ENCODE data around the gene CDK5R1. TPM values are rescaled to one million over a fixed set of nuclear protein-coding genes. Genes with fewer than 3 reads are reported as not detected.

The CDK5R1 gene
- total RNA-seq, 1 donor from 2014 or later = 6.1 TPM

DNA sequence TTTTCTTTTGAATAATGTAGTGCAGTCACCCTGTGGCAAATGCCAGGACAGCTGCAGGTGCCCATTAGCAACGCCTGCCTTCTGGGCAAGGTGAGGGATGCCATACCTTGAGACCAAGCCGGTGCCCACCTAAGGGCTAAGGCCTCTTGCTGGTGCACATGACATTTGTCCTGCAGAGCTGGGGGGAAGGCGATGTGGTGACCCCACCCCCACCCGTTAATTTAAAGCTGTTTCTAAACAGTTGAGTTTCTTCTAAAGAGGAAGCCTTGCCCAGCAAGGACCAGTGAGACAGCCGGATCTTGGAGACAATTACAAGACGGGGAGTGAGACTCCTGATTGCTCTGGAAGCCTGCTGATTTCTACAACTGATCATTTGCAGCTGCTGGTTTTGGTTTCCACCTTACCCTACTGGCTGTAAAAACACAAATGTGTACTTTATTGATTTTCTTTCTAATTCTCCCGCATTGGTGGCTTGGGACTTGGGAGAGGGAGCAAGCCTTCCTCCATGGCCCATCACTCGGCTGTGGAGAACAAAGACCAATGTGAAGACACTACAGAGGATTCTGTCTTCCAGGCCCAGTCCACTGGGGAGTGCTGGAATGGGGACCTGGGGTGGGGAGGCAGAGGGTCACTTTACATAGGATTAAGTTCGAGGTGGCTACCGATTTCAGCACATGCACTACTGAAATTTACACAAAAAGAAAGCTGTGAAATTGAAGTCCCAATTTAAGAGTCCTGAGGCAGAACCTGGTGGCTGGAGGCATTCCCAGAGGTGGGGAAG, 2.7 kb downstream of the CDK5R1 start:
- peaks cover 25% of the 10 kb centered on the region for H3K4me1 Mint-ChIP-seq (ENCODE audit: low read depth)

DNA sequence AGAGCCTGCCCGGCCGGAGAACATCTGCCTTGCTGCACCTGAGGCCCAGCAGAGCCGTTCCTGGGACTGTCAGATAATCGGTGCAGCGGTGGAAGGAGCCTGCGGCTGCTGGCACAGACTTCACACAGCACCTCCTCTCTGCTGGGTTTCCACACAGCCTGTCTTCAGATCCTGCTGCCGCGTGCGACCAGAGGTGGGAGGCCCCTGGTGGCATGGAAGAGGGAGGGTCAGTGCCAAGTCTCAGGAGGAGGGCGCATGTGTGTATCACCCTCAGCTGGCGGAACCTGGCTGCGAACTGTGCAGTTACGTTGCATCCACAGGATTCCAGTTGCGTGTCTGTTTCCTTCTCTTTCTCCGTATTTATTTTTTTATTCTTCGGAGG, 3.3 kb downstream of the CDK5R1 start:
- no peak overlapping the region for H3K27ac Mint-ChIP-seq
- H3K4me3 Mint-ChIP-seq (ENCODE audit: low read depth) = no peak overlapping the region
- peaks cover 1% of the 10 kb centered on the region for H3K36me3 Mint-ChIP-seq (ENCODE audit: insufficient read depth)
- no peaks in the 10 kb centered on the region for H3K9me3 Mint-ChIP-seq (ENCODE audit: low read depth)
- H3K4me1 Mint-ChIP-seq (ENCODE audit: low read depth) = peaks cover 25% of the 10 kb centered on the region
- TF ChIP-seq, protein P1, sequence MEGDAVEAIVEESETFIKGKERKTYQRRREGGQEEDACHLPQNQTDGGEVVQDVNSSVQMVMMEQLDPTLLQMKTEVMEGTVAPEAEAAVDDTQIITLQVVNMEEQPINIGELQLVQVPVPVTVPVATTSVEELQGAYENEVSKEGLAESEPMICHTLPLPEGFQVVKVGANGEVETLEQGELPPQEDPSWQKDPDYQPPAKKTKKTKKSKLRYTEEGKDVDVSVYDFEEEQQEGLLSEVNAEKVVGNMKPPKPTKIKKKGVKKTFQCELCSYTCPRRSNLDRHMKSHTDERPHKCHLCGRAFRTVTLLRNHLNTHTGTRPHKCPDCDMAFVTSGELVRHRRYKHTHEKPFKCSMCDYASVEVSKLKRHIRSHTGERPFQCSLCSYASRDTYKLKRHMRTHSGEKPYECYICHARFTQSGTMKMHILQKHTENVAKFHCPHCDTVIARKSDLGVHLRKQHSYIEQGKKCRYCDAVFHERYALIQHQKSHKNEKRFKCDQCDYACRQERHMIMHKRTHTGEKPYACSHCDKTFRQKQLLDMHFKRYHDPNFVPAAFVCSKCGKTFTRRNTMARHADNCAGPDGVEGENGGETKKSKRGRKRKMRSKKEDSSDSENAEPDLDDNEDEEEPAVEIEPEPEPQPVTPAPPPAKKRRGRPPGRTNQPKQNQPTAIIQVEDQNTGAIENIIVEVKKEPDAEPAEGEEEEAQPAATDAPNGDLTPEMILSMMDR (IDR thresholded peaks at IDR 0.05; ENCODE audit: unreplicated experiment) = no peak
- DNase-seq (ENCODE audit: low spot score, unreplicated experiment) = no peak
- no peaks in the 10 kb centered on the region for H3K27me3 Mint-ChIP-seq

More for the DNA sequence above, 2.7 kb downstream of the CDK5R1 start:
- DNase-seq (ENCODE audit: low spot score, unreplicated experiment) = no peak
- TF ChIP-seq, protein P1 (IDR thresholded peaks at IDR 0.05; ENCODE audit: unreplicated experiment) = no peak
- H3K9me3 Mint-ChIP-seq (ENCODE audit: low read depth) = no peaks in the 10 kb centered on the region
- H3K4me3 Mint-ChIP-seq (ENCODE audit: low read depth) = peak overlapping the region; percentile 65
- H3K27ac Mint-ChIP-seq = peak overlapping the region; percentile 41
- no peaks in the 10 kb centered on the region for H3K27me3 Mint-ChIP-seq
- peaks cover 1% of the 10 kb centered on the region for H3K36me3 Mint-ChIP-seq (ENCODE audit: insufficient read depth)

DNA sequence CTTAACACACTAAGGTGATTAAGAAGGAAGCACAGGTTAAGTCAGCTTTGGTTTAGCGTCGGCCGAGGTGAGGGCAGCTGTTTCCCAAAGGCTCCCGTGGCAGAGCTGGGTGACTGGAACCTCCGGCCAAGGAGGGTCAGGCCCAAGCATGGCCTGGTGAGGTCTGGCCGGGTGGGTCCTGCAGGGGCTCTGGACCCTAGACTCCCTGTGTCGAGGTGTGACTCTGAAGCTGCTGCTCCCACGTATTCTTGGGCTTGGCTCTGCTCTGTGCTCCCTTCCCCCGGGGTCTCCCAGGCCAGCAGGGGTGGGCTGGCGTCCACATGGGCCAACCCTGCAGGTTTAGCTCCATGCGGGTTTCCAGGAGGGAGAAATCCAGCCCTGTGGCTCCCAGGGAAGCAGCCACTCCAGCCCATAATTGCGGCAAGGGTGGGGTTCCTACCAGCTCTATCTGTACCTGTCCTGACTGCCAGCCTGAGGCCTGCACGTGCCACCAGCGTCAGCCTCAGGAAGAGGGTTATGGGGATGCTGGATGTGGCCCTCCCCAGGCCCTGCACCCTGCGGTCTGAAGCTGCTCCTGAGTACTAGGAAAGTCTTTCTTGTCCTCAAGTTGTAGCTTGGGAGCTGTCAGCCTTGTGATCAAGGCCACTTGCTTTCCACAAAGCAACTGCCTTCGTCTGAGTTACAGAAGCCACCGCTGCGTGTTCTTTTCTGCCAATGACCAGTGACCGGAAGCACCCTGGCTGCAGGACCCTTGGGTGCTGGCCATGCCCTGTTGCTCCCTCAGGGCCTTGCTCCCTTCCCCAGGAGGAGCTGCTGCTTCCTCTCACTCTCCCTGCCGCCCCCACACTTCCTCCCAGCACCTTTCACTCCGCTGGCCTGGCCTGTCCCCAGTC, 4.8 kb downstream of the CDK5R1 start:
- no peak for DNase-seq (ENCODE audit: low spot score, unreplicated experiment)
- Mint-ChIP-seq H3K36me3 (ENCODE audit: insufficient read depth) (peaks cover 1% of the 10 kb centered on the region), H3K27ac (no peak overlapping the region), H3K4me3 (ENCODE audit: low read depth) (no peak overlapping the region), H3K27me3 (no peaks in the 10 kb centered on the region), H3K9me3 (ENCODE audit: low read depth) (no peaks in the 10 kb centered on the region), H3K4me1 (ENCODE audit: low read depth) (peaks cover 25% of the 10 kb centered on the region)
- TF ChIP-seq, protein P1 (IDR thresholded peaks at IDR 0.05; ENCODE audit: unreplicated experiment) = no peak

DNA sequence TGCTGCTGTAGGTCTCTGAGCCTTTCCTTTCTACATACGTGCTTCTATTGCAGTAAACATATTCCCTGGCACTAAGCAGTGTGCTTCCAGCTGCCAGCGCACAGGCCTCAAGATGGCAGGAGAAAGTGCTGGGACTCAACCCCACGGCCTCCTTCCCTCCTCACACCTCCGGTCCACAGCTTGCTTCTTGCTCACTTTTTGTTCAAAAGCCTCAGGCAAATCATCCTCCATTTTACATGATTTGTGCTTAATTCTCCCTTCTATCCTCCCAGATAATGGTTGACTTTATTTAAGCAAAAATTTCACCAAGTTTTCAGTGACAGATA, 5.4 kb downstream of the CDK5R1 start:
- Mint-ChIP-seq H3K9me3 (ENCODE audit: low read depth) (no peaks in the 10 kb centered on the region), H3K27ac (no peak overlapping the region)
- DNase-seq (ENCODE audit: low spot score, unreplicated experiment) = no peak

More for the DNA sequence above, 5.4 kb downstream of the CDK5R1 start:
- Mint-ChIP-seq H3K4me3 (ENCODE audit: low read depth) (no peak overlapping the region), H3K4me1 (ENCODE audit: low read depth) (peaks cover 25% of the 10 kb centered on the region), H3K27me3 (no peaks in the 10 kb centered on the region), H3K36me3 (ENCODE audit: insufficient read depth) (peaks cover 1% of the 10 kb centered on the region)
- TF ChIP-seq, protein P1 (IDR thresholded peaks at IDR 0.05; ENCODE audit: unreplicated experiment) = no peak
